GM23338 (cell line): ENCODE results near the gene CABCOCO1. TPM values are rescaled to one million over a fixed set of nuclear protein-coding genes. Genes with fewer than 3 reads are reported as not detected.

Experiments used
- ATAC-seq: fragments of 200-7000 bp; cut with Tn5 transposase; 3 replicates; pipeline ENCODE4 v1.9.1; 2020
- DNase-seq: peaks from one replicate; pipeline ENCODE4 v3.0.0-alpha.2; 2015; ENCODE audit warnings: low spot score
- H2AFZ ChIP-seq: fragments of 200-600 bp; sonication (generic); 2 replicates; pipeline ENCODE4 v1.8.0; 2016; ENCODE audit warnings: antibody characterized with exemption, mild to moderate bottlenecking, moderate library complexity
- H3F3A ChIP-seq: fragments of 200-600 bp; sonication (generic); replicated peaks from 2 replicates; pipeline ENCODE4 v1.8.0; 2017; ENCODE audit warnings: antibody characterized with exemption, mixed run types, low read depth
- H3K27ac ChIP-seq: fragments of 200-600 bp; sonication (generic); 2 replicates; pipeline ENCODE4 v1.6.1; 2016; ENCODE audit warnings: low read depth
- H3K27me3 ChIP-seq: fragments of 200-600 bp; sonication (generic); 2 replicates; pipeline ENCODE4 v1.8.0; 2016; ENCODE audit warnings: mild to moderate bottlenecking, mixed run types, moderate library complexity; ENCODE audit not compliant: insufficient read depth
- H3K36me3 ChIP-seq: fragments of 200-600 bp; sonication (generic); 2 replicates; pipeline ENCODE4 v1.8.0; 2016; ENCODE audit warnings: mild to moderate bottlenecking; ENCODE audit not compliant: insufficient read depth
- H3K4me1 ChIP-seq: fragments of 200-600 bp; sonication (generic); 2 replicates; pipeline ENCODE4 v1.8.0; 2016; ENCODE audit warnings: mild to moderate bottlenecking, moderate library complexity; ENCODE audit not compliant: insufficient read depth
- H3K4me2 ChIP-seq: fragments of 200-600 bp; sonication (generic); 2 replicates; pipeline ENCODE4 v1.7.1; 2017; ENCODE audit warnings: mixed run types
- H3K4me3 ChIP-seq: fragments of 200-600 bp; sonication (generic); 2 replicates; pipeline ENCODE4 v1.6.1; 2016; ENCODE audit warnings: mixed run types
- H3K79me2 ChIP-seq: fragments of 200-600 bp; sonication (generic); replicated peaks from 2 replicates; pipeline ENCODE4 v1.8.0; 2017; ENCODE audit warnings: mild to moderate bottlenecking; ENCODE audit not compliant: insufficient read depth
- H3K9me2 ChIP-seq: fragments of 200-600 bp; sonication (generic); 2 replicates; pipeline ENCODE4 v1.8.0; 2017; ENCODE audit not compliant: insufficient read depth
- H4K20me1 ChIP-seq: fragments of 200-600 bp; sonication (generic); replicated peaks from 2 replicates; pipeline ENCODE4 v1.8.0; 2017; ENCODE audit warnings: mild to moderate bottlenecking; ENCODE audit not compliant: insufficient read depth
- H3K27ac Mint-ChIP-seq: 2 replicates; pipeline ENCODE4 v1.8.0; 2020; ENCODE audit warnings: inconsistent platforms, mild to moderate bottlenecking, moderate library complexity, mixed read lengths
- H3K27me3 Mint-ChIP-seq: 3 replicates; pipeline ENCODE4 v1.8.0; 2022; ENCODE audit warnings: low read depth, mild to moderate bottlenecking, moderate library complexity, mixed read lengths, inconsistent platforms; ENCODE audit not compliant: insufficient read depth, poor library complexity
- H3K36me3 Mint-ChIP-seq: 3 replicates; pipeline ENCODE4 v1.8.0; 2021; ENCODE audit warnings: low read depth, mild to moderate bottlenecking, inconsistent platforms, moderate library complexity, mixed read lengths
- H3K4me1 Mint-ChIP-seq: 3 replicates; pipeline ENCODE4 v1.8.0; 2020; ENCODE audit warnings: mild to moderate bottlenecking, inconsistent platforms, mixed read lengths
- H3K4me3 Mint-ChIP-seq: 3 replicates; pipeline ENCODE4 v1.8.0; 2021; ENCODE audit warnings: moderate library complexity, mild to moderate bottlenecking, inconsistent platforms, mixed read lengths
- H3K9me3 Mint-ChIP-seq: 3 replicates; pipeline ENCODE4 v1.8.0; 2020; ENCODE audit warnings: moderate library complexity, mild to moderate bottlenecking, inconsistent platforms, mixed read lengths
- CREB1 ChIP-seq: fragments of 250-450 bp; sonication (Bioruptor Pico); IDR thresholded peaks from 2 replicates; pipeline ENCODE4 v1.5.0; 2020; ENCODE audit warnings: low read depth, mild to moderate bottlenecking, moderate library complexity
- CTCF ChIP-seq, 2 experiments: fragments of 200-600 bp in 1 of 2; sonication (generic) in 1 of 2; conservative IDR thresholded peaks; 2 replicates each; pipeline versions ENCODE4 v1.5.1 to v1.6.1; 2016 to 2017; ENCODE audit warnings: antibody characterized with exemption in 2 of 2, low read depth in 2 of 2, mild to moderate bottlenecking in 2 of 2, moderate library complexity in 1 of 2
- ETS1 ChIP-seq: IDR thresholded peaks from 2 replicates; pipeline ENCODE4 v1.6.1; 2016; ENCODE audit warnings: antibody characterized with exemption
- EZH2 ChIP-seq: fragments of 200-600 bp; sonication (generic); IDR thresholded peaks from one replicate; pipeline ENCODE4 v1.8.0; 2017; ENCODE audit warnings: antibody characterized with exemption, mild to moderate bottlenecking, low read depth; ENCODE audit not compliant: unreplicated experiment
- EZH2phosphoT487 ChIP-seq: fragments of 200-600 bp; sonication (generic); IDR thresholded peaks from one replicate; pipeline ENCODE4 v1.8.1; 2018; ENCODE audit warnings: antibody characterized with exemption; ENCODE audit not compliant: unreplicated experiment
- JUNB ChIP-seq: IDR thresholded peaks from one replicate; pipeline ENCODE4 v1.6.1; 2016; ENCODE audit warnings: antibody characterized with exemption; ENCODE audit not compliant: unreplicated experiment
- NANOG ChIP-seq: IDR thresholded peaks from 2 replicates; pipeline ENCODE4 v1.6.1; 2016; ENCODE audit warnings: antibody characterized with exemption, borderline replicate concordance
- POLR2AphosphoS5 ChIP-seq: IDR thresholded peaks from 2 replicates; pipeline ENCODE4 v1.6.1; 2016; ENCODE audit warnings: antibody characterized with exemption, low read depth
- ZNF114 ChIP-seq: fragments of 250-450 bp; sonication (Bioruptor Pico); IDR thresholded peaks from 2 replicates; pipeline ENCODE4 v1.5.0; 2020; ENCODE audit warnings: mild to moderate bottlenecking, moderate library complexity
- polyA plus RNA-seq: library from polyadenylated mRNA; unstranded; fragments of >200 nt; fragmentation: Nextera tagmentation; extraction: Ambion mirVana; gene quantifications from 2 replicates; pipeline ENCODE4 v1.2.1, GENCODE V29; 2016
- total RNA-seq: library from RNA; depleted of rRNA; stranded (reverse); fragments of >200 nt; shearing (Covaris generic); gene quantifications from 2 replicates; pipeline ENCODE4 v1.2.3, GENCODE V29; 2014

Gene CABCOCO1
- total and polyA plus RNA-seq, 2 experiments from 2014 or later: not detected

DNA sequence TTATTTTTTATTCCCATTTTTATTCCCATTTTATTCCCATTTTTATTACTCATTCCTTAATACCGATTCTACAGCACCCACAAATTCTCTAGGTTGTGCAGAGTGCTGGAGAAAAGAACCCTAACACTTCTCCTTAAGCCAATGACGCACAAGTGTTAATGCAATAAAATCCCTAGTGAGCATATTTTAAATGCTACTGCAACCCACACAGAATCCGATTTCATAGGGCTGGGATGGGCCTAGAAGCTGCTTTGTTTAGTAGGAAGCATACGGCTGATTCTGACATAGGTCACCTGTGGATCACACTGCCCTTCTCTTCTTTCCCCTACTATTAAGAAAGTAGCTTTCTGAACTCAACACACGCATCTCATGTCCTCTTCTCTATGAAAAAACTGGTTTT lies 45.1 kb upstream of the CABCOCO1 start:
- H3K4me1 Mint-ChIP-seq: no peaks in the 10 kb centered on the region; the same call in 2 of the 3 replicates
- Histone ChIP-seq H2AFZ (no peak overlapping the region), H3K4me3 (no peak overlapping the region), H3K4me1 (no peaks in the 10 kb centered on the region), H4K20me1 (no peaks in the 10 kb centered on the region), H3K4me2 (no peak overlapping the region), H3K79me2 (no peaks in the 10 kb centered on the region), H3K27ac (no peak overlapping the region), H3K9me2 (peaks cover 3% of the 10 kb centered on the region; the same call in 1 of the 2 replicates), H3K36me3 (no peaks in the 10 kb centered on the region), H3F3A (no peaks in the 10 kb centered on the region), H3K27me3 (no peaks in the 10 kb centered on the region)
- no peaks in the 10 kb centered on the region for H3K36me3 Mint-ChIP-seq
- no peaks in the 10 kb centered on the region for H3K27me3 Mint-ChIP-seq
- no peak overlapping the region for H3K27ac Mint-ChIP-seq
- no peak for ATAC-seq
- no peak for DNase-seq
- no peaks in the 10 kb centered on the region for H3K9me3 Mint-ChIP-seq
- TF ChIP-seq EZH2 (no peak), CTCF (conservative IDR thresholded peaks at IDR 0.05; ENCODE audit: low read depth in 2 of 2) (no peak), ETS1 (no peak), ZNF114 (CRISPR knock-in tag) (no peak)
- no peak overlapping the region for H3K4me3 Mint-ChIP-seq

DNA sequence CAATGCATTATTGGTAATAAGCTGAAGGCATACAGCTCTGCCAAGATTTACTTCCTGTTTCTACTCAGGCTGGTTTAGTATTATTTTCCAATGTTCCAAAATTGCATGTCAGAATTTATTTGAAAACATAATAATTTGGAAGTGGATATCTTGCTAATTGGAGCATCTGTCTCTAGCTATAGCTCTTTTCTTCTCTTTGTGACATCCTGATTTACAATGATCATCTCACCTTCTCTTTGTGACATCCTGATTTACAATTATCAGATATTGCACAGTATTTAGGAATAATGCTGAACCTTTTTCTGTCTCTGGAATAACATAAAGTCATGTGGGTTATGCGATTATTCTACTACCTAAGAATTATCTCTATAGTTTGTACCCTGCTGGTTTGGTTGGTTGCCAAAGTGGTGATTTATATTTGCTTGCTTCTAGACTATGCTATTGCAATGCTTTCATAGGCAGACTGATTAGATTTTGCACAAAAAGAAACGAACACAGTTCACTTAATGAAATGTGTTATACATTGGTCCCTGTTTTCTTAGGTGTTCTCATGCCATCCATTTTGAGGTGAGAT lies 44.3 kb upstream of the CABCOCO1 start:
- Histone ChIP-seq H3K4me2 (no peak overlapping the region), H3K79me2 (no peaks in the 10 kb centered on the region), H2AFZ (no peak overlapping the region), H3K36me3 (no peaks in the 10 kb centered on the region), H3K4me1 (peaks cover 6% of the 10 kb centered on the region; the same call in 1 of the 2 replicates), H3K9me2 (peaks cover 3% of the 10 kb centered on the region; the same call in 1 of the 2 replicates), H4K20me1 (no peaks in the 10 kb centered on the region), H3K27me3 (no peaks in the 10 kb centered on the region), H3K27ac (no peak overlapping the region), H3F3A (no peaks in the 10 kb centered on the region), H3K4me3 (no peak overlapping the region)
- H3K27me3 Mint-ChIP-seq: no peaks in the 10 kb centered on the region
- DNase-seq (no peak), ATAC-seq (no peak)
- H3K4me3 Mint-ChIP-seq: no peak overlapping the region
- H3K9me3 Mint-ChIP-seq: no peaks in the 10 kb centered on the region
- peaks cover 6% of the 10 kb centered on the region; the same call in 2 of the 3 replicates for H3K4me1 Mint-ChIP-seq
- H3K27ac Mint-ChIP-seq: no peak overlapping the region
- no peaks in the 10 kb centered on the region for H3K36me3 Mint-ChIP-seq
- TF ChIP-seq CREB1 (no peak), ZNF114 (CRISPR knock-in tag) (no peak), CTCF (conservative IDR thresholded peaks at IDR 0.05; ENCODE audit: low read depth in 2 of 2) (no peak), JUNB (no peak), EZH2phosphoT487 (no peak), NANOG (no peak), ETS1 (no peak), POLR2AphosphoS5 (no peak), EZH2 (no peak)
